Cerebellar cortex (tissue), 1 donor: ENCODE data around the gene PRMT5.
"Not testable (repeated sequence)": the region's sequence is repeated elsewhere in the genome, so short reads cannot be mapped to it uniquely, and the experiment has no call there.

Experiments used
- DNase-seq: peaks from one replicate; pipeline ENCODE4 v3.0.0-alpha.2; 2015; ENCODE audit warnings: low spot score

PRMT5 gene

DNA sequence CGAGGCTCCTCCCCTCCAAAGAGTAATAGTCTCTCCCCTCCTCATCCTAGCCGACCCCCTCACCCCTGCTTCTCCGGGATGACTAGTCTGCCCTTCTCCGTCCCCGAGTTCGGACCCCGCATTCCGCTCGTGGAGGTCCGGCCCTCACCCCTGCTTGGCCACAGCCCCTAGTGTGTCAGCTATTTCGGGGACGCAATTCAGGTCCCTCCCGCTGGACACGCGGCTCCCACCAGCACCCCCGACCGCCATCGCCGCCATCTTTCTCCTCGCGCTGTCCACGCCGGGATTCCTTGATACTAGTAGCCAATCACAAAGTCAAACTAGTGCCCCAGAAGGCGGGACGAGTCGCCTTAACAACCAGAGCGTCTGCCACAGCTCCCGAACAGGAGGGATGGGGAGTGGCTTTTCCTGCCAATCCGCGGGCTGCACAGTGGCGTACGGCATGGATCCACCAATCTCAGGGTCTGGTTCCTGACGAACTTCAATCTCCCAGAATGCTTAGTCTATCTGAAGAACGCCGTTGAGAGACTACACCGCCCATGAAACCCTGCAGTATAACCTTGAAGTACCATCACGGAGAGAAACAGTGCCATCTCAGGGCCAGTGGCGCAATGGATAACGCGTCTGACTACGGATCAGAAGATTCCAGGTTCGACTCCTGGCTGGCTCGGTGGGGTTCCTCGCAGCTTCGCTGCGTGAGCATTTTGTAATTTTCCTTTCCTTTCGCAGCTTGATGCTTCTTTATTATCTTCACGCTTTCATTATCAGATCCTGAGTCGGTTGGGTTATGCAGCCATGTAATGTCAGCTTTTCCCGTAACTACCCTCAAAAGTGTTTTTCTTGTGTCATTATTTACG lies at the start of gene PRMT5:
Gene PRMT5 (minus strand): TSS at position 273 of the 857 bp plus-strand sequence. CDS start 15 bp downstream, at position 258.
- DNase-seq, result peak; percentile 100

DNA sequence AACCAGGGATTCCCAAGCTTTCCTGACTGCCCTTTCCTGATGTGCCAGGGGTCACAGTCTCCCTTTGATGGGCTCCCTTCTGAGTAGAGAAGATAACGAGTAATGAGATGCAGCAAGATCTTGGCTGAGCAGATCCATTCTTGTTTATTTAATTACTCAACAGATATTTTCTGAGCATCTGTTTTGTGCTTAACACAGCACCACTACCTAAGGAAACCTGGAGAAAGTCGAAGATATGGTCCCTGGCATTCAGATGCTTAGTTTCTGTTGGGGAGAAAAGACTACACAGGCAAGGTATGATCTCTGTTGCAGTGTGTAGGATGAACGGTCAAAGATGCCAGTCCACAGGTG lies 49.3 kb upstream of the PRMT5 start:
- no peak for DNase-seq

DNA sequence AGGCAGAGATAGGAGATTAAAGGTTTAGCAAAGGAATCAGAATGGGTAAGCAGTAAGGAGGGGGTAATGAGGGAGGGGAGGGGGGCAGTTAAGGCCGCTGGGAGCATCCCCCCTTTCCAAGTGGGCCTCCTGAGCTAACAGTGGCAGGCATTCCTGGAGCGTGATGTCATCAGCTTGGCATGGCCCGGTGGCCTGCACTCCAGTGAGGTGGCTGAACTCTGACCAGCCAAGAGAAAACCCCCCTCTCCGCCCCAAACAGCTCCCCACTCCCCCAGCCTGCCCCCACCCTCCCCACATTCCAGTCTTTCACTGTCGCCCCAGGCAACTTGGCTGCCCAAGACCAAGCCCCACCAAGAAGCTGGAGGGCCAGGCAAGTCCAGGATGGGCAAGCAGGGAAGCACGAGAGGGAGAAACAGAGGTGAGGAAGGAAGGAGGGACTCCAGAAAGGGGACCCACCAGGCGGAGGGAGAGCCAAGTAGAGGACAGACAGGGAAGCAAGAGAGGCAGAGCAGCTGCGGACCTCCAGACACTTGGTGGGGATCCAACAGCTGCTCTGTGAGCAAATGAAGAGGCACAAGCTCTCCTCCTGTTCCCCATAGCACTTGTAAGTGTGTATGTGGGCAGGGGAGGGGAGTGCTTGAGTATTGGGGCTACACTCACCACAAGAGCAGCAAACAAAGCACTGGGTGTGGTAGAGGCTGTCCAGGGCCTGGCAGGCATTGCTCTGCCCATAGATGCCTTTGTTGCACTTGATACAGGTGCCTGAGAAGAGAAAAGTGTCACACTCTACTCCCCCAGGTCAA lies 48.7 kb upstream of the PRMT5 start:
- peak; percentile 40 for DNase-seq

DNA sequence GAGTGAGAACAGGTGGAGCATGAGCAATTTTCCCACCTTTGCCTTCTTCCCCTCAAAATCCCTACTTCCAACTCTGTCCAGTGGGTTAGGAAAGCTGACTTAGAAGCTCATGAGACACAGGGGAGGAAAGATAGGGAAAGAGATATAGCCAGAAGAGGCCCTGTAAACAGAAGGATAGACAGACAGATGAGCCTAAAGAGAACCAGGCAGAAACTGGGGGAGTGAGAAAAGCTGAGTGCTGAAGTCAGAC lies 48.2 kb upstream of the PRMT5 start:
- no peak for DNase-seq

DNA sequence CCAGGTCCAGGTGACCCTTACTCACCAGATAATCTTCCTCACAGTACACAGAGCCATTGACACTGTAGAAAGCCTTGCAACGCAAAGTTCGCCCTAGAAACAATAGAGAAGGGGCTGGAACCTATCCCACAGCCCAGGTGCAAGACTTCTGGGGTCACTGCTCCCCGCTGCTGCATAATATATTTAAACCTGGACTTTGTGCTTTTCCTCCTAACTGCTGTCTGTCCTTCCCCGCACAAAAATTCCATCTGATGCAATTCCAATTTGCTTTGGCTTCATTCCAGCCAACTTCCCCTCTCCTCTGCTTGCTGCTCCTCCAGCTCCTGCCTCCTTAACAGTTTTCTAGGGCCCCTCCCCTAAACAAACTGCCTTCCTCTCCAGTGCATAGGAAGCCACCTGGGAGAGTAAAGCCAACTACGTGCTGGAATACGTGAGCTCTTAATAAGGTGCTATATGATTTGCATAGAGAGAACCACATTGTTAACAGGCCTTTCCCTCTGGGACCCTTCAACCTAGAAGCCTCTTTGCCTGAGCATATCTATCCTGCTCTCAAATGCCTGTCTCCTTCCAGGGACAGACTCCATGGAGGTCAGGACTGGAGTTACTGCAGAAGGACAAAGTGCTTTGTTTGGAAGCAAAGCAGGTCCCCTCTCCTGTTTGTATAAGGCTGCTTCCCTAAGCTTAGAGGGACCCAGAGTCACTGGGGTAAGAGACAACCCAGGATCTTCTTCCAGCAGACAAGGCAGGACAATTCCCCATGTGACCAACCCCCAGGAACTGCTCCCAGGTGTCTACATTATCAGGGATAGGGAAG lies 47.7 kb upstream of the PRMT5 start:
- no peak for DNase-seq

DNA sequence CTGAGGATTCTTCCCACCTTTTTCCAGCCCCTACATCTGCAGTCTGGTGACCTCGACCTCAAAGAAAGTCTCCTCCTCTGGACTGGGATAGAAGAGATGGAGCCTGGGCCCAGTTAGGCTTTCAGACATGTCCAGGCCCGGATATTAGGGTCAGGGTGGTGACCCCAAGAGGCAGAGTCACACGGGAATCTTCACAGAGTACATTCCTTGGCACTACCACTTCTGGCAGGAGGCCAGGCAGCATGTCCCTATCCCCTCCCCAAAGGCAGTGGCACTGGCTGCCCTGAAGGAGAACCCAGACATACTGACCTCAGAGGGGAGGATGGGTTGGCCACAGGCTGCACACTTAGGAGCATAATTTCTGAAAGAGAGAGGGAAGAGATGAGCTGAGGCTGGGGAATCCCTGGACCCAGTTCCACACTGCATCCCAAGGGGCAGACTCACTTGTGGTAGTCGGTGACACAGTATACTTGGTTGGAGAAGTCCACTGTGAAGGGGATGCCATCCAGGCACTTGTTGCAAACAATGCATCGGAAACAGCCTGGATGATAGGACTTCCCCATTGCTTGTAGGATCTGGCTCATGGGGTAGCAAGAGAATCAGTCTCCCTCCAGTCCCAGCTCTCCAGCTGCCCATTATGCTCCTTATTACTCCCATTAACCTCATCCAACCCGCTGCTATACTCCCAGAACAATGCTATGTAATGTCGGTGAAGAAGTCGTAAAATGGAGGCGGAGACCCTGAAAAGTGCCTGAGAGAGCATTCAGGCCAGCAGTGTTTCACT lies 45.5 kb upstream of the PRMT5 start:
- DNase-seq, result no peak

DNA sequence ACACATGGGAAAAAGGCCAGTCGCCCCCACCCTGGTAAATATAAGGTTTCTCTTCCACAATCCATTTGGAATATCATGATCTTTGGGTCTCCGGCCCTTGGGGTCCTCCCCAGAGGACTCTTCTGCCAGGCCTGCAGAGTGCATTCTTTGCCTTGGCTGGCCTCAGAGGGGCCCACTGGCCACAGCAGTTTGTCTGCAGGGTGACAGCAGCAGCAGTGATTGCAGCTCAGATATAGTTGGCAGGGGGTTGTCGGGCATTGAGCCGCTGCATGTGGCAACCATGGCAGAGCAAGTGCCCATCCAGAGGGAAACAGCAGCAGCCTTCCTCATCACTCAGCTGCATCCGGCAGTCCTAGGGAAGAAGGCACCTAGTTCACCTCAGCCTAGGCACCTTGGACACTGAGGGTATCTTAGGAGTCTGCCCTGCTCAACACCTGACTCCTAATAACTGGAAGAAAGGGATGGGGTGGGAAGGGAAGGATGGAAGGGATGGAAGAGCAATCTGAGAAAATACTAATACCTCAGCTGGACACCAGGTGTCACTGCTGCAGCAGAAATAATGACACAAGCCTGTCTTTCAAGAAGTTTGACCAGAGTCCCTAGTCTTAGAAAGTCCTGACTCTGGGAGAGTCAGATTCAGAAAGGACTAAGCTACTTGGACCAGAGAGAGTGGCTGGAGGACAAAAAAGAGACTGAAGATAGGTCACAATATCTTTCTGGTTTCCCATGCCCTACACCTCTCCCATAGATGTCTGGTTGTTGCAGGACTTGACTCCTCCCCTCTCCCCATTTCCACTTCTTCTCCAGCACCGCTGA lies 44.2 kb upstream of the PRMT5 start:
- peak; percentile 78 for DNase-seq

DNA sequence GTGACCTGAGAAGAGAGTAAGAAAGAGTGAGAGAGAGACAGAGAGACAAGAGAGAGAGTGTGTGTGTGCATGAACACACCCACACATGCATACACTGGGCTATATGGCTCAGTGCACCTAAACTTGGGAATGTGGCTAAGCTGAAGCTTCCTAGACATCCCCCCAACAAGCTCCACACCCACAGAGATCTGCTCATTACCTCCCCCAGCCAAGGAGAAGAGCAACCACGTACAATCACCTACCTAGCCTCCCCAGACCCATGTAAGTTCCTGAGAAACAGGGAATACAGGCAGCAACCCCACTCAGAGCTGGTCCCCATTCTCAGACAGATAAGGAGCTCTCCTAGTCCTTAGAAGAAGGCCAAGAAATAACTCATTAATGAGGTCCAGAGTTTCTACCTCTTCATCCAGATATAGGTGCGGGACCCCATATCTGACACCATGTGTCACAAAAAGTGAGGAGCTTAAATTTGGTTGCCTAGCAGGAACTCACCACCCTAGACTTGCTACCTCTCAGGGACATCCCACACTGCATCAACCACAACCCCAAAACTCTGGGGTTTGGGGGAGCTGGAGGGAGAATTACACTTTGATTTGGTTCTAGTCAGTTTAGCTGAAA lies 43.2 kb upstream of the PRMT5 start:
- DNase-seq, result no peak

DNA sequence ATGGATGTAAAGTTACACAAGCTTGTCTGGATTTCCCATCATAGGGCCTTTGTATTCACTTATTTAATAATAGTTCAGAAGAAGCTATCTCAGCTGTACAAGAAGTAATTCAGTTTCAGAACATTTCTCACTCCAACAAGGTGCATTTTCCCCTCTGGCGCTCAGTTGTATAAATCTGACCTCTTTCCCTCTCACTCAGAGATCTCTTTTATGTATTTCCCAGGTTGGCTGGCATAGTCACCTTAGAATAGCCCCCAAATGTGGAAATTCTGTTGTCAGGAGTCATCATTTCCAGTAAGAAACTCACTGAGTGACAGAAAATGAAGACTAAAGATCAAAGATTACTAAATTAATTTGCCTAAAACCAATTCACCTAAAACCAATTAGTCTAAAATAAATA lies 42.0 kb upstream of the PRMT5 start:
- DNase-seq, result no peak

DNA sequence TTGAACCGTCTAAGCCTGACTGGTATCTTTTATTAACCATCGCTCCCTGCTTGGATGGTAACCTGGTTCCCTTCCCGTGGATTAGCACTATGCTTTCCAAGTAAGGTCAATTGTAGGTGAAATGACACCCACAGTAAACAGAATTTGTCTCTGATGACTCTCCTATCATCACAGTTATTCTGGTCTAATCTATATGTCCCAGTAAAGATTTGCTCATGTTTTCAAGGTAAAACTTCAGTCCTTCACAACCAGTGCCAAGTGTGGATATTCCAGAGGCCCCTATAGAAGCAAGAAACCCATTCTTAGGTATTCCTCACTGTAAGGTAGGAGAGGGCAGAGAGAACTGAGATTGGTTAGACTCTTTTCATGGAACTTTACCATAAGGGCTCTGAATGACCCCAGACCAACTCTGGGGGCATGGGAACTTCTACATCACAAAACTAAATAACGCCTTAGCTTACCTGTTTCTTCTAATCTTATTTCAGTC lies 37.6 kb upstream of the PRMT5 start:
- DNase-seq, result no peak

DNA sequence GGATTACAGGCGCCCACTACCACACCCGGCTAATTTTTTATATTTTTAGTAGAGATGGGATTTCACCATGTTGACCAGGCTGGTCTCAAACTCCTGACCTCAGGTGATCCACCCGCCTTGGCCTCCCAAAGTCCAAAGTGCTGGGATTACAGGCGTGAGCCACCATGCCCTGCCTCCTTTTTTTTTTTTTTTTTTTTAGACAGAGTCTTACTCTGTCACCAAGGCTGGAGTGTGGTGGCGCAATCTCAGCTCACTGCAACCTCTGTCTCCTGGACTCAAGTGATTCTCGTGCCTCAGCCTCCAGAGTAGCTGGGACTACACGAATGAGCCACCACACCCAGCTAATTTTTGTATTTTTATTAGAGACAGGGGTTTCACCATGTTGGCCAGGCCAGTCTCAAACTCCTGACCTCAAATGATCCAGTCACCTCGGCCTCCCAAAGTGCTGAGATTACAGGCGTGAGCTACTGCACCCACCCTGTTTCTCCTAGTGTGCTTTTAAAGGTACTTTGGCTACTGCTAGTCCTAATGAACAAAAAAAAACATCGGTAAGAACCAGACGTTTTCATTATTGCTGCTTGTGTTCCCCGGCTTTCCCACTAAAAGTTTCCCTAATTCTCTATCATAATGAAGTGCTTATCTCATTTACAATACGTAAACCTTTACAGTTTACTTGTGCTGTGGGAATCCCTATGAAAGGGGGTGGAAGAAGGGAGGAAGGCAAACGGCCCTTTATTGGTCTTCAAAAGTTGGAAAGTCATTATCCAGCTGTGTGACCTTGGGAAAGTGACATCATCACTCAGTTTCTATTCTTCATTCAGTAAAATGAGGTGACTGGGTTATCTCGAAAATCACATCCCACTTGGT lies 37.0 kb upstream of the PRMT5 start:
- not testable (repeated sequence) for DNase-seq

DNA sequence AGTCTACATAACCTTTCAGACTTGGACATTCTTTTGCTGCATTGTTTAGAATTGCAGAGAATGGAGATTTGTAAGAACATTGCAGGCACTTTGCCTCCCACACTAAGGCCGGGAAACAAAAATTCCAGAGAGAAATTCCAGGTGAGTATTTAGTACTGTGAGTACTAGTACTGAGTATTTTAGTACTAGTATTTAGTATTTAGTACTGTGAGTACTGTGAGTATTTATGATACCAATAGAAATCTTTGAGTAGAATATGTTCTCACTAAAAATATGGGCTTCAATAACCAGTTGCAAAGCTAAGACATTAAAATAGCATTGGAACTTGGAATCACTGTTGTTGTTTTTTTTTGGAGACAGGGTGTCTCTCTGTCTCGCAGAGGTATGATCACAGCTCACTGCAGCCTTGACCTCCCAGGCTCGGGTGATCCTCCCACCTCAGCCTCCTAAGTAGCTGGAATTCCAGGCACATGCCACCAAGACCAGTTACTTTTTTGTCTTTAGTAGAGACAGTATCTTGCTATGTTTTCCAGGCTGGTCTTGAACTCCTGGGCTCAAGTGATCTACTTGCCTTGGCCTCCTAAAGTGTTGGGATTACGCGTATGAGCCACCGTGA lies 33.0 kb upstream of the PRMT5 start:
- no peak for DNase-seq

DNA sequence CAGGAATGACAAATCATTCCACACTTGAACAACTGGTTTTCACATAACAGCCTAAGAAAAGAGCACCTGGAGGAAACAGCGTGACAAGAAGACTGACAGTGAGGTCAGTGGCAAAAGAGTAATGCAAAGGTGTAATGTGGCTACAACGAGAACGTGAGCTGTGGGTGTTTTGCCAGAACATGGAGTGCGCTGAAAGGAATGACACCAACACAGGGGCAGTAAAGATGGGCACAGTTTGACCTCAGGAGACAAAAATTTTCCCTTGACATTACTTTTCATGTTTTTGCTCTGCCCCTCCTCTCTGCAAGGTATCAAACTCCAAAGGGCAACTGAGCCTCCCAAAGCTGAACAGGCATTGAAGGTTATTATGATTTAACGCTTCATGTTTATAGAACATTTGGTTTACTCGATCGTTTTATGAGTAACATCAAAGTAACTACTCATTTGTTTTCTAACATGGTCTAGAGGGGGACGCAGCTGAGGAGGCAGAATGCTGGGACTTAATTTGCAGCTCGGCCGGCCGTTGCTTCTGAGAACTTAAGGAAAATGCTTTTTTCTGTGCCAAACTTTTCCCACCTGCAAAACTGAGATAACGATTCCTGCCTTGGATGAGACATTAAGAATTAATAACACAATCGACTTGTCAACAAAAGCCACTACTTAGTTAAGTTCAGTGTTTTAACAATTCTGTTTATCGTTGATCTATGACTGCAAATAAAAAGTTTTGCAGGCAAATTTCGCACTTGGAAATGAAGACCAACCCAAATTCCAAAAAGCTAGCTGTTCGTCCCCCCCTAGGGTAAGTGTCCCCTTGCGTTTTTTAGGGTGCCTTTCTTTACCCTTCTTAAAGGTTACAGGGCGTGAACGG lies 26.8 kb upstream of the PRMT5 start:
- no peak for DNase-seq

DNA sequence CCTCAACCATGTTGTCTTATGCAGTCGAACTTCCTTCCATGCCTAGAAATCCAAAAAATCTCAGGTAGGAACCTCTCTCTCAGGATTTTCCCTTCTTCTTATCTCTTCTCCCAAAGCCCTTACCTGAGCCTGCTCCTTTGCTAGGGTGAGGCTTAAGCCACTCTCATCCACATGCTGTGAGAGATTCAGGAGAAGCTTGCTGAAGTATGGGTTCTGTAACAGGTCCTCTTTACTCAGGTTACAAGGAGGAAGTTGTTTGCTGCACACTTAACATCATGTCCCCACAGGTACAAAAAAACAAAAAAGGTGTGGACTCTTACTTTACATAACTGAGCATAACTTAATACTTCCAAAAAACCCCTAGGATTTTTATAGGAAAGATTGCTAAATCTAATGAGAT lies 23.2 kb upstream of the PRMT5 start:
- DNase-seq, result no peak

DNA sequence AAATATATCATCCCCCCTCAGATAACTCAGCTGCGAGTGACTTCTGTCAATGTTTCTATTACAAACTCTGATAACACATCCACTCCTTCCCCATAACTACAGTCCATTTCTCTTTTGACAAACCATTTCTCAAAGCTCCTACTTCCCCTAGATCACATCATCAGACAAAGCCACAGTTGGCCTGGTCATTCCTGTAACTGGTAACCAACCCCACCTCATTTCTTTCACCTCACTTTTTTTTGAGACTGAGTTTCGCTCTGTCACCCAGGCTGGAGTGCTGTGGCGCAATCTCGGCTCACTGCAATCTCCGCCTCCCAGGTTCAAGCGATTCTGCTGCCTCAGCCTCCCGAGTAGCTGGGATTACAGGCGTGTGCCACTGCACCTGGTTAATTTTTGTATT lies 22.6 kb upstream of the PRMT5 start:
- not testable (repeated sequence) for DNase-seq

DNA sequence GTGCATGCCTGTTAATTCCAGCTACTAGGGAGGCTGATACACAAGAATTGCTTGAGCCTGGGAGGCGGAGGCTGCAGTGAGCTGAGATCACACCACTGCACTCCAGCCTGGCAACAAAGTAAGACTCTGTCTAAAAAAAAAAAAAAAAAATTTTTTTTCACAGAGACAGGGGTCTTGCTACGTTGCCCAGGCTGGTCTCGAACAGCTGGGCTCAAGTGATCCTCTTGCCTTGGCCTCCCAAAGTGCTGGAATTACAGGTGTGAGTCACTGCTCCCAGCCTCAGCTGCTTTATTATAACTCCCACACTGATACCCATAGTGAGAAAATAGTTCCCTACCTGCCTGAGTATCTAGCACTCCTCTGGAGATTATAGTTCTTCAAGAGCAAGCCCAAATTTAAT lies 16.5 kb upstream of the PRMT5 start:
- DNase-seq, result no peak

DNA sequence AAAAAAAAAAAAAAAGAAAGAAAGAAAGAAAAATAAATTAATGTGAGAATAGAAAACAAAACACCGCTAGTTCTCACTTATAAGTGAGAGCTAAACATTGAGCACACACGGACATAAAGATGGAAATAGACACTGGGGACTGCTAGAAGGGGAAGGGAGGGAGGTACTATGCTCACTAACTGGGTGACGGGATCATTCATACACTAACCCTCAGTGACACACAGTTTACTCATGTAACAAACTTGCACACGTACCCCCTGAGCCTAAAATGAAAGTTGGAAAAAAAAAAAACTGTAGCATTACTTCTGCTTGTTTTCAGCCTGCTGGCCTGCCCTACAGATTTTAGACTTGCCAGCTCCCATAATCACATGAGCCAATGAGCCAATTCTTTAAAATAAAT lies 10.5 kb upstream of the PRMT5 start:
- DNase-seq, result no peak

DNA sequence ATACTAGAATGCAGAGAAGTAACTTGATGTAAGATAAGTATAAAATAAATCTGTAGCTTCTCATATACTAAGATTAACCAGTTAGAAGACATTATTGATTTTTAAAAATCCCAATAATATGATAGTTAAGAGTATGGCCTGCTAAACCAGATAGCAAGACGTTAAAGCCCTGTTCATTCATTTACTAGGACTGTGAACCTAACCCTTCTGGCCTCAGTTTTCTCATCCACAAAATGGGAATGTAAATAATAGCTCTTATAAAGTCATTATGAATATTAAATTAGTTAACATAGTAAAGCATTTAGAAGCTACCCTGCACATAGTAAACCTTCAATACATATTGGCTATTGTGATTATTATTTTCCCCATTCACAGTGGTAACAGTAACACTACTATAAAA lies 6.0 kb upstream of the PRMT5 start:
- DNase-seq, result no peak
